DMS 273 (cell line): ENCODE results near the gene LMO3.

ENCODE experiments used
- DNase-seq: peaks from one replicate; lab custom pipeline; 2025; ENCODE audit not compliant: unreplicated experiment; lab: John Stamatoyannopoulos, UW

The LMO3 gene

DNA sequence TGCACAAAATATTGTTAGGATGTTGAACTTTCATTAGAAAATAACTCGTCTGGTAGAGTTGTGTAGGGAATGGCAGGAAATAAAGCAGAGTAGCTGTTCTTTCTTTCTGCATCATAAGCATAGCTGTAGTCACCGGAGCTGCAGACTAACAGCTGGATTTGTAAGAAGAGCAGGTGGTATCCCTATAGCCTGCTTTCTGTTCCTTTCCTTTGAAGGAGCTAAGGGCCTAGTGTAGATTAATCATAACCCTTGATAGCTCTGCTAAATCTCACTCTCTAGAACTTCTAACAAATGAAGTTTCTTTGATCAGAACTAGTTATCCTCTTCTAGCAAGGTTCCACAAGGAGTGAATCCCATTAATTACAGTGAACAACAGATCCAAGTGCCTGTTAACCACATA, 3.5 kb downstream of the LMO3 start:
- no peak for DNase-seq

DNA sequence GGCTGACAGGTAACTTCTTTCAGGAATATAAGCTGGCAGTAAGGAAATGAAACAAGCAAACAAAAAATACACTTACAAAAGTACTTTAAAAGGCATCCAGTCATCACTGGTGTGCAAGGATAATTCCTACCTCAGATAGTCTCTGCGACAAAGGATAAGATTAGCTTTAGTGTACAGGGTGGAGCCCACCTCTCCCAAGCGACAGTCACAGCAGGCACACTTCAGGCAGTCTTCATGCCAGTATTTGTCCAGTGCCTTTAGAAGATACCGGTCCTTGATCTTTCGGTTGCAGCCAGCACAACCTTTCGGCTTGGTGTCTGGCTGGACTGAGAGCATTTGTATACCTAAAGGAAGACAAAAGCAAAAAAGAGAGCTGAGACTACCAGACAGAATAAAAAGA, 5.4 kb downstream of the LMO3 start:
- no peak for DNase-seq

DNA sequence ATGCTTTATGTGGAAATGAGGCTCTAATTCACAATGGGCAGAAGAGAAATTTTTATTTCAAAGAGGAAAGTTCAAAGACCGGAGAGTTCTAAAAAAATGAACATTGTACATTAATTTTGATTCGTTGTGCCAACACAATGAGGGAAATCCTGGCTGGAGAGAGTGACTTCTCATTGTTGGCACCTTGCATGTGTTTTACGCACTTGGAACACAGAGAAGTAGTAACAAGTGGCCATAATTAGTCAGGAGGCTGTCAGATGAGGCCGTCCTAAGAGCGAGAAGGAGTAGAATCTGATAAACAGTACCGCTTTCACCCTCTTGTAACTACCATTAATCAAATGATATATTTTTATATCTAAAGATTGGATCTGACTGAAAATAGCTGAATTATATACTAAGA, 6.9 kb downstream of the LMO3 start:
- DNase-seq, result no peak

DNA sequence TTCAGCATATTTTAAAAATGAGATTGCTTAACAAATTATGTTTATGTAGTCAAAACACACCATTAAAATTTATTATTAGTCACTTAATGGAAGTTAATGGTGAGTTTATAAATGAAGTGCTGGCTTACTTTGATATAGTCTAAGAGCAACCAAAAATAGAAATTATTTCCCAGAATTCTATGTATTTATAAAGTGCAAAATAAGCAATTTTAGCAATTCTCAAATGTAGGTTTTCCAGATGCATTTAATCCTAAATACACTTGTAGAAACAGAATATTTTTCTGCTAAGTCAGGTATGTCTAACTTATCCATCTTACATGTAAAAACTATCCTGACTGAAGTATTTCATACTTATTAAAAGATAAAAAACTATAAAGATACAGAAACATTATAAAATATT, 11.2 kb downstream of the LMO3 start:
- DNase-seq, result no peak

DNA sequence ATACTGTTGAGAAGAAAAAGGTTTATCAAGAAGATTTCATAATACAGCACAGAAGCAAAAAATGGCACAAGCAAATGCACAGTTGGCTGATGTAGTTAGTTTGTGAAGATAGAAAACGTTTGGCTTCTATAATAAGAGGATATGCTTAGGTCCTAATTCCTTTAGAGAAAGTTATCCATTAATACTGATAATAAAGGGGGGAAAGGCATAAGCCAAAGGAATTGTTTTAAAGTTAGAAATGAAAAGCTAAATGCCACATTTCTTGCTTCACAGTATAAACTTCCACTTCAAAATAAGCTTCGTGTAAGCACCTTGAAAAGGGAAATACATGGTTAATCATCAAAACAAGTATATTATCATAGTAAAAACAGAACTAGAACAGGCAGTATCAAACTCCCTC, 12.4 kb downstream of the LMO3 start:
- no peak for DNase-seq

DNA sequence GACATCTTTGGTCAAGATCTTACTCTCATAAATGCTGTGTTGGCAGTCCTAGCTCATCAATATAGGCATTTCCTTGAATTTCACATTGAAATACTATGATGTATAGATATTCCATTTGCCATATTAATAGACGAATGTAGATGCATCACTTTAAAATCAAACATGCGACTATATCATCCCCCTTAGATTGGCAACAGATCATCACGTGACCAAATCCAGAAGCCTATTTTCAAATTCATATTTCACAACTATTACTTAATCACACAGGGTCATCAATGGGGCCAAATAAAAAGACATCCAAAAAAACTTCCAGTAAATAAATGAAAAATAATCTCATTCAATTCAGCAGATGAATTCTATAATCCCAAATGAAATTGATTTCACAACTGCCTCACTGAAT, 15.3 kb downstream of the LMO3 start:
- no peak for DNase-seq

DNA sequence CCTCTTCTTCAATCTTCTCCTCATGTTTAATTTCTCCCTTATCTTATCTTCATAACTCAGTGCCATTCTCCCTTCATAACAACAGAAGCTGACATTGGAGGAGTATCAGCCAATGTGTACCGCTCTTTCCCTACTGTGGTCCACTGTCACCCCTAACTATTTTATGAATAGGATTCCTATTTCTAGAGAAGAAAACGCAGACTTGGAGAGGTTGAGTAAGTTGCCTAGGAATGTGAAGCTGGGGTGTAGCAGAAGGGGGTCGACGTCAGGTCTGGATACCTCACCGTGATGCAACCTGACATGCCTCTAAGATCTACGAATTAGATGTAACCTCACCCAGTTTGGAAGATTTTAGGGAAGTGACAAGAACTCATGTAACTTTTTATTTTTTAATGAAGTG, 17.1 kb downstream of the LMO3 start:
- DNase-seq, result no peak

DNA sequence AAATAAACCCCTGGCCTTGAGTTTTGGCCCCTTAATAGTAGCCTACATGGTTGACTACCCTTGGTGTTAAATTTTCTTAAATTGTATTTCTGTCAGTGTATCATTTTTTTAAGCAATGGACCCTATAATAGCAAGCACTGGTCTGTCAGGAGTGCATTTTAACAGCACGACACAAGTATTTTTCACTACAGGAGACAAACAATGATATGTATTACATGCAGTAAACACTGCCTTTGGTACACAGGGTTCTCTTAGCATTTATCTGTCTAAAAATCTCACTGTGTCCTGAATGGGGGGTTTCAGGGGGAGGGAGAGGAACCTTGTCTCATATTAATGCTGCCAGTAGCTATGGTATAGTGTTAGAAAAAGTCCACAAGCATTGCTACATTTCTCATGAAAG, 18.4 kb downstream of the LMO3 start:
- DNase-seq, result no peak

DNA sequence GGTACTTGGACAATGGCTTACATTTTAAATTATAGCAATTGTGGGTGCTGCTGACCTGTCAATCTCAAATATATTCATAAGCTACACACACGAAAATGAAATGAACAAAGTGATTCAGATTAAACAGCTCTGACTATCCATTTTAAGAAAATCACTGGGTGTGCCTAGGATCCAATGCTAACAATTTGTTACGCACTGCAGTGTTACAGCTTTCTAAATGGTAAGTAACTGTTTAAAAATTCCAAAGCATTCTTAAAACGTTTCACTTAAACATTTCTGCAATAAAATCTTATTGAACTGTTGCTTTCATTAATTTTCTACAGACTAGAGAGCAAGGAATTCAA, 18.9 kb downstream of the LMO3 start:
- DNase-seq, result no peak

DNA sequence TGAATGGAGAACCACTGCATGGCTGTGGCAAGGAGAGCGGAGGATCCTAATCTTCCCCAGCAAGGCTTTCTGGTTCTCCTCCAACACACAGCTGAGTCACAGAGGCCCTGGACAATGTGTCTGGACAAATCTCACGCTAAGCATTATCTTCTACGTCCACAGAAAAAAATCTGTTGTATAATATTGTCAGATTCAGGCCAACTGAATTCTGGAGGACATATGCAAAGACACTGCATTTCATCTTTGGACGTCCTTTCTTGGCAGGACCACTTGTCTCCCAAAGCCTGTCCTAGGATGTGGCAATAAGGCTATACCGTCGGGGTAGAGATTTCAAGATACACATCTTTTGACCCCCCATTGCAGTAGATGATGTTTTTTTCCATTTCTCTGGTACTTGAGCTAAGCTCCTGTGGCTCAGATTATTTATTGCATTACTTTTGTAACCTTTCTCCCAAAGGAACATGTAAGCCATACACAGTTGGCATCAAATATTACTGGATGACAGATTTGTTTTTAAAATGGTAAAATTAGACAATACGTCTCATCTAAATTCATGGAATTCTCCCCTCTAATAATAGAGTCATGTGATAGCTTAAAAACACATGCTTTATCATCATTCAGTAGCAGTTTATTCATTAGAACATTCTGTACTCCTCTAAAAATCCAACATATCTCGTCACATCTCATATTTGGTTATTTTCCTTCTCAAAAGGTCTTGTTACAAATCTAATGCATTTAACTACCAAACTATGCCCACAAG, 19.4 kb downstream of the LMO3 start:
- no peak for DNase-seq

DNA sequence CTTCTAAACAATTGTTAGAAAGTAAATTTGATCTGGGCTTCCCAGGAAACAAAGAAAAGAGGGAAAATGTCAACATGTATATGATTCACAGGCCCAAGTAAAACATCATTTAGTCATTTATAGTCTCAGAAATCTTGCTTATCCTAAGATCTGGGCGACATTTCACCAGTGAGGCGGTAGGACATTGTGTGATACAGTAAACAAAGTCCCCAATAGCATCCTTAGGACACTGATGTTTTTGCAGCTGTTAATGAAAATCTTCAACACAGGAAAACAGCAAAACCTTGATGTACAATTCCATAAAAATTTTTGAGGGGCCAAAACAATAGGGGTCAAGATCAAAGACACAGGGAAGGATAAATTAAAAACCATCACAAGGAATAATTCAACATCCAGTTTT, 20.2 kb downstream of the LMO3 start:
- no peak for DNase-seq

DNA sequence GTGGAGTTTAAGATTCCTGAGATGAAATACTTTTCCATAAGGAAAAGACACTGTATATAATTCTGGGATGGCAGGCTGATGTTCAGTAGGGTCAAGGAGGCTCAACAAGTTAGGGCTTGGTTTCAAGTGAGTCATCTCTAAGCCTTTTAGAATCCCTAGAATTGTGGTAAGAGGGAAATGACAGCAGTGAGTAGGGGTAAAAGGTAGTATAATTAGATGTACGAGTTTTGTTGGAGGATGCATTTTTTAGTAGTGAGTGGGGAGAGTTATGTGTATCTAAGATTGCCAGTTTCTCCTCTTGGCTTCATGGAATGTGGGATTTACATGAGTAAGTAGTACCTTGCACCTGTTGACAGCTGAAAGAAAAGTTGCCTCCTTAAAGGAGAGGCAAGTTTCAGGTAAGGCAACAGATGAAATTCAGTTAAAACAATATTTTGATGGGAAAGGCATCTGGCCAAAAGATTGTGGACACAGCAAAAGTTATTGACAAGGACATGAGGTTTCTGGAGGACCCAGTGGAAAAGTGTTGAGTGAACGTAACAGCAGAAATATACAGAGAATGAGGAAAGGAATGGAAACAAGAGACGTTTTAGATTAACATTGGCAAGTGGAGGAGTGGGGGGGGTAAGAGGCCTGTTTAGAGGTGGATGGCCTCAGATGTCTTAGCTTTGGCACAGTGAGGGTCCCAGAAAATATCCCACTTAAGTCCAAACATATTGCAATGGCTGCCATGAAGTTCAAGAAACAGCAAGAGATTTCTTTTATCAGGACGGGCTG, 21.8 kb downstream of the LMO3 start:
- no peak for DNase-seq

DNA sequence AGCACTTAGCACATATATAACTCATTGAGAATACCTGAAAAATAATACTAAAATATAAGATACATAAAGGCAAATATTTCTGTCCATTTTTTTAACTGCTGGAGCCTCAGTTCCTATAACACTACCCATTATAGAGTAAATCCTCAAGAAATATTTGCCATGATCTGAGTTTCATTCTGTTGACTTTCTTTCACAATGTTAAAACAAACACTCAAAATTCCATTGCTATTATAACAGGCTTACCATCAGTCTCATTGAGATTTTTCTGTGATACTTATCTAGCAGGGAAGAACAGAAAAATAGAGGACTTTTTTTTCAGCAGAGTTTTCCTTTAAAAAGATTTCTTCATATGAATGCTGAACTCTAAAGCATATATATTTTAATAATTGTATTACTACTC, 24.5 kb downstream of the LMO3 start:
- DNase-seq, result no peak

DNA sequence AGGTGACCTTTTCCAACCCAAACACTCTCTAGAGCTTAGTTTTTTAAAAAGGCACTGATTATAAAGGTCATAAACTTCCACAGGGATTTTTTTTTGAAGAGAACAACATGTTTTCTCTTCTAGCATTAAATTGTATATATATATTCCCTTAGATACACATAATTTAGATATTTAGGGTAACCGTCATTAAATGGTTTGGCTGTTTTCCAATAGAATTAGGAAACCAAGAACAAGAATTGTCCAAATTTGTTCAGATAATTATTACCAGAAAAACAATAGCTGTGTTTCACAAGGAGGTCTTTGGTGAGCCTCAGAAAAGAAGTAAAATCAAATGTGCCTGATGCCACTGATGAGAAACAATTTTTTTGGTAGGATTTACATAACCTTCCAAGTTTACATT, 26.9 kb downstream of the LMO3 start:
- no peak for DNase-seq

DNA sequence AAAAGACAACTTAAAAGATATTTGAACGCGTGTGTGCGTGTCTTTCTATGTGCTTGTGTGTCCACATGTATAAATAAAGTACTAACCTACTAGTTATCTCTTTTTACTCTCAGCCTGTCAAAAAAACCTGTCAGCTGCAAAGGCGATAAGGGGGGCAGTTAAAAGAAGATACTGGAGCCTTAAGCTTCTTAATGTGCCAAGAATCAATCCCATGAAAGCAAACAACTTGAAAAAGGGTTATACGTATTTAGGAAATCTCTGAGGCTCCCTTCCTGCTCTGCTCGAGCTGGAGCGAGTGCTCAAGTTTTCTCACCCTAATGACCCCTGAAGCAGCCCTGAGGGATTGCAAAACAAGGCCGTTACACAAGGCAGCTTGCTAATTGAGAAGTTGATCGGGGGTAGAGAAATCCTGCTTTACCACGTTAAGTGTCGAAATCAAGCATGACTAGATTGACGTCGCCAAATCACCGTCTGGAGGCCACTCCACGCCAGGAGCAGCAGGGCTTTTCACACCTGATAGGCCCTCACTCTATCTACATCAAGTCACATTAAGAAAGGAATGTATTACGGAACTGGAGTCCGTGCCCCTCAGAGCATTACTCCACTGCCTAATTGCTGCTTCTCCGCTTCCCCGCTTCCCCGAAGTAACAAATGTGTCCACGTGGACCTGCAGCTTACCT, 32.4 kb downstream of the LMO3 start:
- DNase-seq, result no peak

DNA sequence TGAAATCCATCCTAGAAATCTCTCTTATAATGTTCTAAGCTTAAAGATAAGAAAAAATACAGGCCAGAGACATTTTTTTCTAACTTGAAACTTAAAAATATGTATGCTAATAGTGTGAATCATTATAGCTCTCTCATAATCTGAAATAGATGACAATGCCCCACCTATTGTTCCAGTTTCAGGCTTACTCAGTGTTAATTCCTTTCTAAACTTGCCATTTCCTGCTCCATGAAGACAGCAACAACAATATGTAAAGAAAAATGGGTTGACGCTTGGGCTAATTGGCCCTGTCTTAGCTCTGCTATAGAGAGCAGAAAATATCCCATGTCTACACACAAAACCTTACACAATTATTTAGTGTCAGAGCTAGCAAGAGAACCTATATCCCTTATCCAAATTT, 37.1 kb downstream of the LMO3 start:
- DNase-seq, result no peak

DNA sequence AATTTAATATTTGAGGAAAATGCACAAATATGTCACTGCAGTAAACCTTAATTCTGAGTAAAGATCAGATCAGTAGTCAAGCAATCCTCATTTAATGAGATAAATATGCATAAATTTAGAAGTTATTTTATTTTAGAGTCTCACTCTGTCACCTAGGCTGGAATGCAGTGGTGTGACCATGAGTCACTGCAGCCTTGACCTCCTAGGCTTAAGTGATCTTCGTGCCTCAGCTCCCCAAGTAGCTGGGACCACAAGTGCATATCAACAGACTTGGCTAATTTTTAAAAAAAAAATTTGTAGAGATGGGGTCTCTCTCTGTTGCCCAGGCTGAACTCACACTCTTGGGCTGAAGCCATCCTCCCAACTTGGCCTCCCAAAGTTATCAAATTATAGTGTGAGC, 41.3 kb downstream of the LMO3 start:
- DNase-seq, result no peak

DNA sequence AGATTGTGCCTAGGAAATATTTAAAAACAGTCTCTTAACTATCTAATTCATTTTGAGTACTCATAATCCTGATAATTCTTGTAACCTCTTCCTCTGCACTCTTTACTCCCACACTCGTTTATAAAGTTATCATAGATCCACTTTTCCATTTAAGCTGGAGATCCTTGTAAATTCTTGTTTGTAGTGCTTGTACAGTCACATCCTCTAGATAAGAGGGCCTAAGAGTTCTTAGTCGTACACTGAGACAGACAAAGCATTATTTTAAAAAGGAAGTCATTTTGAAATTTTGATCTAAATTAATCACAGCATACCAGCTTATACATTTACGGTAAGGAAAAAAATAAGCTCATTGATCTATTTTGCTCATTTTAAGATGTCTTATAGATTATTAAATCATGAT, 42.5 kb downstream of the LMO3 start:
- DNase-seq, result no peak

DNA sequence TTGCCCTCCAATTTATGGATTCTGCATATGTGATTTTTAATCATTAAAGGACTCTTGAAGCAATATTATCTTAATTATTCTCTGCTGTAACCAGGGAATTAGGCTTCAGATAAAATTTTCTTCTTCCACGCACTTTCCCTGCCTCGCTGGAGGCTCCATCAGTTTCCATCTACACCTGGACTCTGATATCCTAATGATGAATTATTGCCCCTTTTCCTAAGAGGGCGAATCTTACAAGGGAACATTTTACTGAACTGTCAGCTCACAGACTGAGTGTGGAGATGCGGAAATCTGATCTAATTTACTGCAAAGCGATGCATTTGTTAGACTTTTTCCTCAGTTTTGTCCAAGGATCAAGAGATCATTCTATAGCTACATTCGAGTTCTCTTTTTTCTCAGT, 43.0 kb downstream of the LMO3 start:
- no peak for DNase-seq

DNA sequence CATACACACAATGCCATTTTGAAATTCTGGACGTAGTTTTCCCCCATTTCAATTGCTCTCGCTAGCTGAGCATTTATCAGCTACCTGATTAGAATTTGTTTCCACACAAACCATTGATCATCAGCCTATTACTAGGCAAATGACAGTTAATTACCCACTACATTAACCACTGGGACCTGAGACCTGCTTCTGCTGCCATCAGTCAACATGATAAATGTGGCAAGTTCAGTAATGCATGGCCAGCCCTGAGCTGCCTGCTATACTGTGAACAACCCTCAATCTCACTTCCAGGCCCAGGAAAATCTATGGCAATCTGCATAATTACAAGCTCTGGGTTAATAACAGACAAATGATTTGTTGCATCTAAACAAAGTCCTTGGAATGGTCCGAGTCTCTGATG, 43.5 kb downstream of the LMO3 start:
- no peak for DNase-seq

DNA sequence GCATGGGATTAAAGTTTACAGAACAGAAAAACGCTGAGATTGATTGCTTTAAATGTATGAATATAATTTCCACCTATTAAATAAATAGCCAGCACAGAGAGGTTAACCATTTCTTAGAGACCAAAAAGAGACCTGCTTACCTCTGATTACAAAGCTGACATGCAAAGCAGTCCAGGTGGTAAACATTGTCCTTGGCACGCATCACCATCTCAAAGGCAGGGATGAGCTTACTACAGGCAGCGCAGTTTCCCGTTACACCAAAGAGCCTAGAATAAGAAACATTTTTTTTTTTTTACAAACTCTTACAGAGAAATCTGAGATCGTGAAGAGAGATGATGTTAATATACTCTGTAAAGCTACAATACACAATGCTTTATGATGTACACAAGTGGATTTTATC, 45.7 kb downstream of the LMO3 start:
- DNase-seq, result no peak

DNA sequence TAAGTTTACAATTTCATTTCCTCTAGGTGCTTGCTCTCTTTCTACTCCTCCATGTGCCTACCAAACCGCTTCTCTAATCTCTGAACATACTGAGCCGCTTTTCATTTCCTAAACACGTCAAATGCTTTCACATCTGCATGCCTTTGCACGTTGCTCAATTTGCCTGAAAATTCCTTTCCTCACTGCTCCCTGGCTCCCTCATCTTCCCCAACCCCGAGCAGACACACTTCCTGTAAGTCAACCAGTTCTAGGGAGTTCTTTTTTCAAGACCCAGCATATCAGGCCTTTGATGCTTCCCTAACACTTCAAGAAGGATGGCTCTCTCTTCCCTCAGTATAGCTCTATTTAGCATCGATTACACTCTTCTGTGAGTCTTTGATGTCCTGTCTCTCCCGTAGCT, 50.3 kb downstream of the LMO3 start:
- no peak for DNase-seq
